SK-N-SH treated with all-trans-retinoic acid at 6 μM for 48 hours (cell line): Measurements from ENCODE around the gene TIMM10B.

Experiments
- ATAC-seq: fragments of 200-7000 bp; cut with Tn5 transposase; 3 replicates; pipeline ENCODE4 v1.9.1; 2020; ENCODE audit warnings: mild to moderate bottlenecking, moderate library complexity
- ARNTL ChIP-seq: fragments of 450-650 bp; formaldehyde crosslinking; IDR thresholded peaks from 2 replicates; pipeline ENCODE4 v1.5.0; 2020; ENCODE audit warnings: low read depth, mild to moderate bottlenecking, moderate library complexity, borderline replicate concordance
- BACH2 ChIP-seq: fragments of 250-450 bp; sonication (Bioruptor Pico); IDR thresholded peaks from 2 replicates; pipeline ENCODE4 v1.9.0; 2021; ENCODE audit warnings: mild to moderate bottlenecking, borderline replicate concordance
- CSDC2 ChIP-seq: fragments of 250-450 bp; sonication (Bioruptor Pico); IDR thresholded peaks from 2 replicates; pipeline ENCODE4 v1.5.0; 2020; ENCODE audit warnings: mild to moderate bottlenecking, moderate library complexity
- ESRRG ChIP-seq: fragments of 250-450 bp; sonication (Bioruptor Pico); IDR thresholded peaks from 2 replicates; pipeline ENCODE4 v1.6.1; 2021; ENCODE audit warnings: mild to moderate bottlenecking
- GLIS3 ChIP-seq: fragments of 250-450 bp; sonication (Bioruptor Pico); IDR thresholded peaks from 2 replicates; pipeline ENCODE4 v1.5.0; 2020; ENCODE audit warnings: mild to moderate bottlenecking, moderate library complexity
- ISL1 ChIP-seq: fragments of 250-450 bp; sonication (Bioruptor Pico); IDR thresholded peaks from 2 replicates; pipeline ENCODE4 v2.1.2; 2022; ENCODE audit warnings: mild to moderate bottlenecking, moderate library complexity
- OSR1 ChIP-seq: fragments of 250-450 bp; sonication (Bioruptor Pico); IDR thresholded peaks from 2 replicates; pipeline ENCODE4 v1.8.0; 2022; ENCODE audit warnings: moderate library complexity, mild to moderate bottlenecking, inconsistent platforms
- PPARA ChIP-seq: fragments of 250-450 bp; sonication (Bioruptor Pico); IDR thresholded peaks from 2 replicates; pipeline ENCODE4 v1.5.0; 2020; ENCODE audit warnings: mild to moderate bottlenecking, borderline replicate concordance
- RARB ChIP-seq: fragments of 250-450 bp; sonication (Bioruptor Pico); IDR thresholded peaks from 2 replicates; pipeline ENCODE4 v1.8.0; 2021; ENCODE audit warnings: mild to moderate bottlenecking, moderate library complexity
- SNAI2 ChIP-seq: fragments of 250-450 bp; sonication (Bioruptor Pico); IDR thresholded peaks from 2 replicates; pipeline ENCODE4 v1.5.0; 2020; ENCODE audit warnings: mild to moderate bottlenecking, moderate library complexity
- TCF4 ChIP-seq: fragments of 250-450 bp; sonication (Bioruptor Pico); IDR thresholded peaks from 2 replicates; pipeline ENCODE4 v1.8.0; 2021; ENCODE audit warnings: mild to moderate bottlenecking, moderate library complexity, borderline replicate concordance
- TOX ChIP-seq: fragments of 250-450 bp; sonication (Bioruptor Pico); IDR thresholded peaks from 2 replicates; pipeline ENCODE4 v1.8.0; 2021; ENCODE audit warnings: mild to moderate bottlenecking, moderate library complexity, borderline replicate concordance
- ZC3H10 ChIP-seq: fragments of 250-450 bp; sonication (Bioruptor Pico); IDR thresholded peaks from 2 replicates; pipeline ENCODE4 v1.5.1; 2021; ENCODE audit warnings: mild to moderate bottlenecking, moderate library complexity
- ZFP3 ChIP-seq: fragments of 250-450 bp; sonication (Bioruptor Pico); IDR thresholded peaks from 2 replicates; pipeline ENCODE4 v1.5.0; 2020; ENCODE audit warnings: mild to moderate bottlenecking, moderate library complexity
- ZFP30 ChIP-seq: fragments of 450-650 bp; formaldehyde crosslinking; IDR thresholded peaks from 2 replicates; pipeline ENCODE4 v1.5.0; 2022; ENCODE audit warnings: mild to moderate bottlenecking, moderate library complexity
- ZNF565 ChIP-seq: fragments of 450-650 bp; formaldehyde crosslinking; conservative IDR thresholded peaks from 2 replicates; pipeline ENCODE4 v1.5.0; 2020; ENCODE audit warnings: low read depth, mild to moderate bottlenecking, moderate library complexity
- ZNF70 ChIP-seq: fragments of 450-650 bp; formaldehyde crosslinking; IDR thresholded peaks from 2 replicates; pipeline ENCODE4 v1.5.0; 2020; ENCODE audit warnings: mild to moderate bottlenecking, moderate library complexity
- ZNF8 ChIP-seq: fragments of 450-650 bp; formaldehyde crosslinking; IDR thresholded peaks from 2 replicates; pipeline ENCODE4 v1.5.0; 2020; ENCODE audit warnings: mild to moderate bottlenecking, moderate library complexity
- TF ChIP-seq, protein P1 (sequence below): fragments of 250-450 bp; sonication (Bioruptor Pico); IDR thresholded peaks from 2 replicates; pipeline ENCODE4 v1.8.0; 2020; ENCODE audit warnings: mild to moderate bottlenecking, moderate library complexity, borderline replicate concordance
- TF ChIP-seq, protein P2 (sequence below): fragments of 250-450 bp; sonication (Bioruptor Pico); IDR thresholded peaks from 2 replicates; pipeline ENCODE4 v1.8.0; 2021; ENCODE audit warnings: low read depth, mild to moderate bottlenecking, moderate library complexity, borderline replicate concordance
- TF ChIP-seq, protein P3 (sequence below): fragments of 250-450 bp; sonication (Bioruptor Pico); IDR thresholded peaks from 2 replicates; pipeline ENCODE4 v1.5.0; 2020; ENCODE audit warnings: mild to moderate bottlenecking, moderate library complexity
- TF ChIP-seq, protein P4 (sequence below): fragments of 250-450 bp; sonication (Bioruptor Pico); IDR thresholded peaks from 2 replicates; pipeline ENCODE4 v1.5.1; 2020; ENCODE audit warnings: low read depth, mild to moderate bottlenecking, moderate library complexity
- TF ChIP-seq, protein P5 (sequence below): fragments of 250-450 bp; sonication (Bioruptor Pico); IDR thresholded peaks from 2 replicates; pipeline ENCODE4 v1.5.1; 2021; ENCODE audit warnings: mild to moderate bottlenecking, moderate library complexity

TIMM10B gene

DNA sequence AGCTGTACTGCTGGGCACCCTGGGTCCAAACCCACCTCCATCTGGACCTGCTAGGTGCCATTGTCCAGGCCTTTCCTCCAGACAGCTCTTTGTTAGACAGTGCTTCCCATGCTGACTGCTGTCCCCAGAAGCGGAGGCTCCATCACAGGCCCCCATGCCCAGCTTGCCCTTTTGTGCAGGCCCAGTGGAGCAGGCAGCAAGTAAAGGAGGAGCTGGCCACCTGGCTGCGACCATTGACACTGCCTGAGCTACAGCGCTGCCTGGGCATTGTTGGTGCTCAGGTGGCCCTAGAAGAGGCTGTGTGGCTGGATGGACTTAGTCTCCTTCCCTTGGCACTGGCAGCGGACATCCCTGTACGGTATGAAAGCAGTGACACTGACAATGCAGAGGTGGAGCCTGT lies 17.2 kb downstream of the TIMM10B start:
- ATAC-seq, result no peak
- TF ChIP-seq, protein P1, sequence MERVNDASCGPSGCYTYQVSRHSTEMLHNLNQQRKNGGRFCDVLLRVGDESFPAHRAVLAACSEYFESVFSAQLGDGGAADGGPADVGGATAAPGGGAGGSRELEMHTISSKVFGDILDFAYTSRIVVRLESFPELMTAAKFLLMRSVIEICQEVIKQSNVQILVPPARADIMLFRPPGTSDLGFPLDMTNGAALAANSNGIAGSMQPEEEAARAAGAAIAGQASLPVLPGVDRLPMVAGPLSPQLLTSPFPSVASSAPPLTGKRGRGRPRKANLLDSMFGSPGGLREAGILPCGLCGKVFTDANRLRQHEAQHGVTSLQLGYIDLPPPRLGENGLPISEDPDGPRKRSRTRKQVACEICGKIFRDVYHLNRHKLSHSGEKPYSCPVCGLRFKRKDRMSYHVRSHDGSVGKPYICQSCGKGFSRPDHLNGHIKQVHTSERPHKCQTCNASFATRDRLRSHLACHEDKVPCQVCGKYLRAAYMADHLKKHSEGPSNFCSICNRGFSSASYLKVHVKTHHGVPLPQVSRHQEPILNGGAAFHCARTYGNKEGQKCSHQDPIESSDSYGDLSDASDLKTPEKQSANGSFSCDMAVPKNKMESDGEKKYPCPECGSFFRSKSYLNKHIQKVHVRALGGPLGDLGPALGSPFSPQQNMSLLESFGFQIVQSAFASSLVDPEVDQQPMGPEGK, result no peak
- TF ChIP-seq ESRRG (CRISPR knock-in tag), result no peak
- TF ChIP-seq ZNF565 (CRISPR knock-in tag), result no peak
- TF ChIP-seq ARNTL (CRISPR knock-in tag), result no peak
- TF ChIP-seq TOX (CRISPR knock-in tag), result no peak
- no peak for TF ChIP-seq ZFP30
- TF ChIP-seq SNAI2 (CRISPR knock-in tag), result no peak
- TF ChIP-seq, protein P2, sequence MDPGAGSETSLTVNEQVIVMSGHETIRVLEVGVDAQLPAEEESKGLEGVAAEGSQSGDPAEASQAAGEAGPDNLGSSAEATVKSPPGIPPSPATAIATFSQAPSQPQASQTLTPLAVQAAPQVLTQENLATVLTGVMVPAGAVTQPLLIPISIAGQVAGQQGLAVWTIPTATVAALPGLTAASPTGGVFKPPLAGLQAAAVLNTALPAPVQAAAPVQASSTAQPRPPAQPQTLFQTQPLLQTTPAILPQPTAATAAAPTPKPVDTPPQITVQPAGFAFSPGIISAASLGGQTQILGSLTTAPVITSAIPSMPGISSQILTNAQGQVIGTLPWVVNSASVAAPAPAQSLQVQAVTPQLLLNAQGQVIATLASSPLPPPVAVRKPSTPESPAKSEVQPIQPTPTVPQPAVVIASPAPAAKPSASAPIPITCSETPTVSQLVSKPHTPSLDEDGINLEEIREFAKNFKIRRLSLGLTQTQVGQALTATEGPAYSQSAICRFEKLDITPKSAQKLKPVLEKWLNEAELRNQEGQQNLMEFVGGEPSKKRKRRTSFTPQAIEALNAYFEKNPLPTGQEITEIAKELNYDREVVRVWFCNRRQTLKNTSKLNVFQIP (CRISPR knock-in tag), result no peak
- TF ChIP-seq GLIS3 (CRISPR knock-in tag), result no peak
- no peak for TF ChIP-seq PPARA (CRISPR knock-in tag)

DNA sequence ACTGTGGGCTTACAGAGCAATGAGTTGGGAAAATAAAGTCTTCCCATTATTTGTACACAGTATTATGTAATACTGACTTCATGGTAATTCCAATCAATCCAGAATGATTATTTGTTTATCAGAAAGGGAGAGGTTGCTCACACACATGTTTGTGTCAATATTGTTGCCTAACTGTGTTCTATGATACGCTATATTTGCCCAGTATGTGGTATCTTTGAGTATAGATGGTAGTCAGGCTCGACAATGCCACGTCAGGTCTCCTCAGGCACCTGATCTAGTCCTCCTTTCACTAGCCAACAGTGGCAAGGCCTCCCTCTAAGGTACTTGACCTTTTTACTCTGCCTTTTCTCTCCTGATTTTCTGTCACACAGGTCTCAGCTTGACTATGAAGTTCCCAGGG lies 21.1 kb downstream of the TIMM10B start:
- no peak for ATAC-seq
- TF ChIP-seq TOX (CRISPR knock-in tag), result no peak
- TF ChIP-seq, protein P3, sequence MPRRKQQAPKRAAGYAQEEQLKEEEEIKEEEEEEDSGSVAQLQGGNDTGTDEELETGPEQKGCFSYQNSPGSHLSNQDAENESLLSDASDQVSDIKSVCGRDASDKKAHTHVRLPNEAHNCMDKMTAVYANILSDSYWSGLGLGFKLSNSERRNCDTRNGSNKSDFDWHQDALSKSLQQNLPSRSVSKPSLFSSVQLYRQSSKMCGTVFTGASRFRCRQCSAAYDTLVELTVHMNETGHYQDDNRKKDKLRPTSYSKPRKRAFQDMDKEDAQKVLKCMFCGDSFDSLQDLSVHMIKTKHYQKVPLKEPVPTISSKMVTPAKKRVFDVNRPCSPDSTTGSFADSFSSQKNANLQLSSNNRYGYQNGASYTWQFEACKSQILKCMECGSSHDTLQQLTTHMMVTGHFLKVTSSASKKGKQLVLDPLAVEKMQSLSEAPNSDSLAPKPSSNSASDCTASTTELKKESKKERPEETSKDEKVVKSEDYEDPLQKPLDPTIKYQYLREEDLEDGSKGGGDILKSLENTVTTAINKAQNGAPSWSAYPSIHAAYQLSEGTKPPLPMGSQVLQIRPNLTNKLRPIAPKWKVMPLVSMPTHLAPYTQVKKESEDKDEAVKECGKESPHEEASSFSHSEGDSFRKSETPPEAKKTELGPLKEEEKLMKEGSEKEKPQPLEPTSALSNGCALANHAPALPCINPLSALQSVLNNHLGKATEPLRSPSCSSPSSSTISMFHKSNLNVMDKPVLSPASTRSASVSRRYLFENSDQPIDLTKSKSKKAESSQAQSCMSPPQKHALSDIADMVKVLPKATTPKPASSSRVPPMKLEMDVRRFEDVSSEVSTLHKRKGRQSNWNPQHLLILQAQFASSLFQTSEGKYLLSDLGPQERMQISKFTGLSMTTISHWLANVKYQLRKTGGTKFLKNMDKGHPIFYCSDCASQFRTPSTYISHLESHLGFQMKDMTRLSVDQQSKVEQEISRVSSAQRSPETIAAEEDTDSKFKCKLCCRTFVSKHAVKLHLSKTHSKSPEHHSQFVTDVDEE, result no peak
- no peak for TF ChIP-seq ZNF565 (CRISPR knock-in tag)
- no peak for TF ChIP-seq PPARA (CRISPR knock-in tag)
- no peak for TF ChIP-seq RARB (CRISPR knock-in tag)
- TF ChIP-seq ISL1 (CRISPR knock-in tag), result no peak
- TF ChIP-seq ESRRG (CRISPR knock-in tag), result no peak
- no peak for TF ChIP-seq CSDC2 (CRISPR knock-in tag)
- no peak for TF ChIP-seq OSR1 (CRISPR knock-in tag)
- TF ChIP-seq GLIS3 (CRISPR knock-in tag), result no peak
- TF ChIP-seq ZC3H10, result no peak
- TF ChIP-seq SNAI2 (CRISPR knock-in tag), result no peak
- TF ChIP-seq ZFP3 (CRISPR knock-in tag), result no peak
- TF ChIP-seq, protein P2 (CRISPR knock-in tag), result no peak
- TF ChIP-seq, all 23 proteins: peak for 0

DNA sequence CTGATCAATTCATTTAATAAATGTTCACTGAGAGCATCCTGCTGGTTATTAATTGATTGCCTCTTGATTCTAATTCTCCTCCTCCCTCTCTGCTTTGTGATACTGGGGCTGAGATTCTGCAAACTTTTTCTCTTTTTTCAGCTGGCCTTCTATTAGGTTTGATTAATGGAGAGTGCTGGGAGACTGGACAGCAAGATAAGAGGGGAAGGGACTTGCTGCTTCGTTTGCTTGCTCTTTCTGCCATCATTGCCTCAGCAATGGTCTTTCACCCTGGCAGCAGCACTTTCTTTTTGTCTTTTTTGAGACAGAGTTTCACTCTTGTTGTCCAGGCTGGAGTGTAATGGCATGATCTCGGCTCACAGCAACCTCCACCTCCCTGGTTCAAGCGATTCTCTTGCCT lies 22.9 kb downstream of the TIMM10B start:
- ATAC-seq, result no peak
- TF ChIP-seq, protein P4, sequence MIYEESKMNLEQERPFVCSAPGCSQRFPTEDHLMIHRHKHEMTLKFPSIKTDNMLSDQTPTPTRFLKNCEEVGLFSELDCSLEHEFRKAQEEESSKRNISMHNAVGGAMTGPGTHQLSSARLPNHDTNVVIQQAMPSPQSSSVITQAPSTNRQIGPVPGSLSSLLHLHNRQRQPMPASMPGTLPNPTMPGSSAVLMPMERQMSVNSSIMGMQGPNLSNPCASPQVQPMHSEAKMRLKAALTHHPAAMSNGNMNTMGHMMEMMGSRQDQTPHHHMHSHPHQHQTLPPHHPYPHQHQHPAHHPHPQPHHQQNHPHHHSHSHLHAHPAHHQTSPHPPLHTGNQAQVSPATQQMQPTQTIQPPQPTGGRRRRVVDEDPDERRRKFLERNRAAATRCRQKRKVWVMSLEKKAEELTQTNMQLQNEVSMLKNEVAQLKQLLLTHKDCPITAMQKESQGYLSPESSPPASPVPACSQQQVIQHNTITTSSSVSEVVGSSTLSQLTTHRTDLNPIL (CRISPR knock-in tag), result no peak
- TF ChIP-seq ZNF70, result no peak
- TF ChIP-seq RARB (CRISPR knock-in tag), result no peak
- TF ChIP-seq, protein P5, sequence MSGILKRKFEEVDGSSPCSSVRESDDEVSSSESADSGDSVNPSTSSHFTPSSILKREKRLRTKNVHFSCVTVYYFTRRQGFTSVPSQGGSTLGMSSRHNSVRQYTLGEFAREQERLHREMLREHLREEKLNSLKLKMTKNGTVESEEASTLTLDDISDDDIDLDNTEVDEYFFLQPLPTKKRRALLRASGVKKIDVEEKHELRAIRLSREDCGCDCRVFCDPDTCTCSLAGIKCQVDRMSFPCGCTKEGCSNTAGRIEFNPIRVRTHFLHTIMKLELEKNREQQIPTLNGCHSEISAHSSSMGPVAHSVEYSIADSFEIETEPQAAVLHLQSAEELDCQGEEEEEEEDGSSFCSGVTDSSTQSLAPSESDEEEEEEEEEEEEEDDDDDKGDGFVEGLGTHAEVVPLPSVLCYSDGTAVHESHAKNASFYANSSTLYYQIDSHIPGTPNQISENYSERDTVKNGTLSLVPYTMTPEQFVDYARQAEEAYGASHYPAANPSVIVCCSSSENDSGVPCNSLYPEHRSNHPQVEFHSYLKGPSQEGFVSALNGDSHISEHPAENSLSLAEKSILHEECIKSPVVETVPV (CRISPR knock-in tag), result no peak
- TF ChIP-seq OSR1 (CRISPR knock-in tag), result no peak
- TF ChIP-seq ZNF565 (CRISPR knock-in tag), result no peak
- TF ChIP-seq ARNTL (CRISPR knock-in tag), result no peak
- no peak for TF ChIP-seq TCF4 (CRISPR knock-in tag)
- TF ChIP-seq TOX (CRISPR knock-in tag), result no peak
- no peak for TF ChIP-seq SNAI2 (CRISPR knock-in tag)
- TF ChIP-seq, protein P1, result no peak
- no peak for TF ChIP-seq ZFP30
- TF ChIP-seq ZNF8 (CRISPR knock-in tag), result no peak
- no peak for TF ChIP-seq ISL1 (CRISPR knock-in tag)
- TF ChIP-seq CSDC2 (CRISPR knock-in tag), result no peak
- no peak for TF ChIP-seq ZC3H10
- no peak for TF ChIP-seq BACH2
- TF ChIP-seq PPARA (CRISPR knock-in tag), result no peak
